Stimulated activated naive CD8-positive, alpha-beta T cell treated with anti-CD3 and anti-CD28 coated beads, Interleukin-15, amount 100 ng/mL, for 72 hours (primary cell): ENCODE measurements around the gene WRAP53.
A peak's percentile ranks its signal among the peaks of the same experiment; 100 is the strongest.
"Not testable (repeated sequence)": the region's sequence is repeated elsewhere in the genome, so short reads cannot be mapped to it uniquely, and the experiment has no call there.

Experiments
- ATAC-seq: fragments of 150-1000 bp; cut with Tn5 transposase; 2 replicates; pipeline ENCODE4 v1.10.0; 2021; ENCODE audit warnings: mild to moderate bottlenecking, moderate library complexity
- DNase-seq, 2 donors: peaks; one replicate each; pipeline ENCODE4 v3.0.0; 2021 to 2022
- H3K27ac Mint-ChIP-seq, 2 donors: one replicate each; pipeline ENCODE4 v1.8.0; 2022; ENCODE audit warnings: mild to moderate bottlenecking in 2 of 2, mixed read lengths in 2 of 2, moderate library complexity in 2 of 2
- H3K27me3 Mint-ChIP-seq: one replicate; pipeline ENCODE4 v1.8.0; 2022; ENCODE audit warnings: mixed read lengths
- H3K4me1 Mint-ChIP-seq: one replicate; pipeline ENCODE4 v1.8.0; 2022; ENCODE audit warnings: mild to moderate bottlenecking, mixed read lengths
- H3K4me3 Mint-ChIP-seq, 2 donors: one replicate each; pipeline ENCODE4 v1.8.0; 2022; ENCODE audit warnings: mild to moderate bottlenecking in 2 of 2, mixed read lengths in 2 of 2, moderate library complexity in 1 of 2
- H3K9me3 Mint-ChIP-seq, 2 donors: one replicate each; pipeline ENCODE4 v1.8.0; 2022; ENCODE audit warnings: mixed read lengths in 2 of 2

The WRAP53 gene

GRCh38 chr17:7687908-7688807 lies at the start of gene WRAP53:
TSS of gene WRAP53 (plus strand) at chr17:7688477. CDS start at chr17:7688649, 172 bp downstream.
- H3K27me3 Mint-ChIP-seq = no peaks in the 10 kb centered on the region
- peak; percentile 89 for ATAC-seq
- H3K27ac Mint-ChIP-seq = peak within 1 kb of the TSS; percentile 99 to 100
- peak; percentile 97 for DNase-seq
- peaks cover 49% of the 10 kb centered on the region for H3K4me1 Mint-ChIP-seq
- H3K9me3 Mint-ChIP-seq = no peaks in the 10 kb centered on the region
- H3K4me3 Mint-ChIP-seq = peak within 1 kb of the TSS; percentile 94 to 96

- no peak for DNase-seq
- no peaks in the 10 kb centered on the region for H3K9me3 Mint-ChIP-seq
- no peak for ATAC-seq
- H3K4me3 Mint-ChIP-seq = no peak overlapping the region
- no peak overlapping the region for H3K27ac Mint-ChIP-seq
- H3K27me3 Mint-ChIP-seq = no peaks in the 10 kb centered on the region
- peaks cover 6% of the 10 kb centered on the region for H3K4me1 Mint-ChIP-seq
Observed at GRCh38 chr17:7640783-7641182, 47.5 kb upstream of the WRAP53 start.

- not testable (repeated sequence) for ATAC-seq, H3K4me1 Mint-ChIP-seq, H3K9me3 Mint-ChIP-seq, DNase-seq, H3K27me3 Mint-ChIP-seq
- Mint-ChIP-seq H3K27ac (peak overlapping the region in 1 of 2 donors; percentile 61), H3K4me3 (peak overlapping the region in 1 of 2 donors; percentile 24)
Observed at GRCh38 chr17:7641635-7642034, 46.6 kb upstream of the WRAP53 start.

GRCh38 chr17:7644775-7645174 lies 43.5 kb upstream of the WRAP53 start:
- Mint-ChIP-seq H3K27ac (no peak overlapping the region), H3K27me3 (peaks cover 28% of the 10 kb centered on the region), H3K9me3 (no peaks in the 10 kb centered on the region), H3K4me3 (no peak overlapping the region), H3K4me1 (peaks cover 7% of the 10 kb centered on the region)
- ATAC-seq = no peak
- DNase-seq = no peak

GRCh38 chr17:7646457-7646856 lies 41.8 kb upstream of the WRAP53 start:
- no peak for DNase-seq
- H3K9me3 Mint-ChIP-seq = no peaks in the 10 kb centered on the region
- peaks cover 45% of the 10 kb centered on the region for H3K27me3 Mint-ChIP-seq
- peaks cover 24% of the 10 kb centered on the region for H3K4me1 Mint-ChIP-seq
- H3K4me3 Mint-ChIP-seq = no peak overlapping the region
- H3K27ac Mint-ChIP-seq = no peak overlapping the region
- no peak for ATAC-seq

- Mint-ChIP-seq H3K27ac (no peak overlapping the region), H3K27me3 (peaks cover 51% of the 10 kb centered on the region)
Observed at GRCh38 chr17:7647018-7647417, 41.3 kb upstream of the WRAP53 start.

GRCh38 chr17:7650509-7651096 lies 37.7 kb upstream of the WRAP53 start, which contains the start of gene ATP1B2:
TSS of gene ATP1B2 (plus strand) at chr17:7650926. CDS start at chr17:7651519, 593 bp downstream.
- Mint-ChIP-seq H3K4me3 (peak within 1 kb of the TSS; percentile 90), H3K27ac (peak within 1 kb of the TSS in 1 of 2 donors; percentile 37), H3K9me3 (no peaks in the 10 kb centered on the region), H3K4me1 (peaks cover 18% of the 10 kb centered on the region), H3K27me3 (peaks cover 70% of the 10 kb centered on the region)
- peak; percentile 63 to 64 for DNase-seq
- peak; percentile 88 for ATAC-seq

More at GRCh38 chr17:7647018-7647417, 41.3 kb upstream of the WRAP53 start:
- no peak for ATAC-seq
- Mint-ChIP-seq H3K4me1 (peaks cover 24% of the 10 kb centered on the region), H3K9me3 (no peaks in the 10 kb centered on the region), H3K4me3 (no peak overlapping the region)
- no peak for DNase-seq

- no peak for ATAC-seq
- DNase-seq = no peak
- no peak overlapping the region for H3K27ac Mint-ChIP-seq
- peak overlapping the region; percentile 72 to 85 for H3K4me3 Mint-ChIP-seq
- peaks cover 18% of the 10 kb centered on the region for H3K4me1 Mint-ChIP-seq
- peaks cover 67% of the 10 kb centered on the region for H3K27me3 Mint-ChIP-seq
- no peaks in the 10 kb centered on the region for H3K9me3 Mint-ChIP-seq
Observed at GRCh38 chr17:7651097-7651664, 37.1 kb upstream of the WRAP53 start.

GRCh38 chr17:7651665-7652387 lies 36.5 kb upstream of the WRAP53 start:
- Mint-ChIP-seq H3K4me1 (peaks cover 18% of the 10 kb centered on the region), H3K4me3 (peak overlapping the region in 1 of 2 donors; percentile 43), H3K27ac (no peak overlapping the region), H3K9me3 (no peaks in the 10 kb centered on the region), H3K27me3 (peaks cover 60% of the 10 kb centered on the region)
- ATAC-seq (no peak), DNase-seq (no peak)

GRCh38 chr17:7652388-7653356 lies 35.6 kb upstream of the WRAP53 start:
- Mint-ChIP-seq H3K27me3 (peaks cover 55% of the 10 kb centered on the region), H3K4me3 (no peak overlapping the region), H3K27ac (no peak overlapping the region), H3K9me3 (no peaks in the 10 kb centered on the region), H3K4me1 (peaks cover 18% of the 10 kb centered on the region)
- ATAC-seq = no peak
- DNase-seq = no peak

GRCh38 chr17:7654832-7655540 lies 33.3 kb upstream of the WRAP53 start:
- Mint-ChIP-seq H3K4me1 (peaks cover 15% of the 10 kb centered on the region), H3K9me3 (no peaks in the 10 kb centered on the region), H3K4me3 (no peak overlapping the region), H3K27ac (no peak overlapping the region), H3K27me3 (peaks cover 40% of the 10 kb centered on the region)
- ATAC-seq (no peak), DNase-seq (no peak)

- no peak for DNase-seq
- Mint-ChIP-seq H3K9me3 (no peaks in the 10 kb centered on the region), H3K27me3 (peaks cover 34% of the 10 kb centered on the region), H3K4me3 (no peak overlapping the region), H3K27ac (no peak overlapping the region), H3K4me1 (peaks cover 10% of the 10 kb centered on the region)
- ATAC-seq = no peak
Observed at GRCh38 chr17:7655541-7655840, 32.8 kb upstream of the WRAP53 start.

- no peak for DNase-seq
- Mint-ChIP-seq H3K27ac (no peak overlapping the region), H3K9me3 (no peaks in the 10 kb centered on the region), H3K4me3 (no peak overlapping the region), H3K4me1 (no peaks in the 10 kb centered on the region), H3K27me3 (peaks cover 19% of the 10 kb centered on the region)
- no peak for ATAC-seq
Observed at GRCh38 chr17:7656958-7657609, 31.2 kb upstream of the WRAP53 start.
